ENCODE measurements around the gene MINDY4B.
A peak's percentile ranks its signal among the peaks of the same experiment; 100 is the strongest.

Gene MINDY4B

DNA sequence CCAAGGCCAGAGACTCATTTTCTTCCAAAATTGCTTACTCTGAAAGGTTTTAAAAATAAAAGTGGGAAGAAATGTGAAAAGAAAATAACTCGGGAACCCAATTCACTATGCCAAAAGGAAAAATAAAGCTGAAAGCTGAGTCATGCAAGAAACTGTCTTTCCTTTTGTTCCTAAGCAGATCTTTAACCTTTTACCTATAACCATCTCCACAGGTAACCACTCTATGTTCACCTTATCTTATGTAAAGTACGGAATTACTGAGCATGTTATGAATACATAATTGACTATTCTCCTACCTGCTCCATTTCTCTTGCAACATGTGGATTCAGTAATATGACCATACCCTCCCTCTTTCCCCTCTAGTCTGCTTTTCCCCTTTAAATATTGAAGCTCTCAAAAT, 62.0 kb downstream of the MINDY4B start:
- DNase-seq, result no peak

DNA sequence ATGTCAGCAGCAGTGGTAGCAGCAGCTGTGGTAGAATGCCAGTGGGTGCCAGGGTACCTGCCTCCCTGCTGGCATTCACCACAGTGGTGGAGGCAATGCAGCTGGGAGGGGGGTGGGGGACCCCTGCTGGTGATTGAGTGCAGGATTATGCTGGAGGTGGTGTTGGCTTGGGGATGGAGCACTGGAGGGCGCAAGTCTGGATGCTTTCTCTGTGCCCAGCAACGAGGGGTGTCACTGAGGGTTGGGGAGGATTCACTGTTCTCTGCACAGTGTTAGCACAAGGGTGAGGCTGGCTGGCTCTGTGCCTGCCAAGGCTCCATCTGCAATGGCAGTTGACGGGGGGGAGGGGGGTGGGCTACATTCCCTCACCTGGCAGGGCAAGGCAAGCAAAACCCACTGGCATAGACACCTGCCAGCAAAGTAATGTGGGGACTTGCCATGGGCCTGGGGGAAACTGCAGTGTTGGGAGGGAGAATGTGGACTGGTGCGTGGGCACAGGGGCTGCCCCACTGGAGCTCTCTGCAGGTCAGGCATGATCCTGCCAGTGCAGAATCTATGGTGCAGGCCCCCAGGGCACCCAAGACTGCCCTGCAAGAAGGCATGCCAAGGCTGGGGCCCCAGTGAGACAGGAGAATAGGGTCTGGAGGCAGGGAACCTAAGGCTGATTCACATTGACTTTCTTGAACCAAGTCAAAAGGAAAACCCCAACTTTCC, 64.3 kb downstream of the MINDY4B start:
- DNase-seq, result no peak

DNA sequence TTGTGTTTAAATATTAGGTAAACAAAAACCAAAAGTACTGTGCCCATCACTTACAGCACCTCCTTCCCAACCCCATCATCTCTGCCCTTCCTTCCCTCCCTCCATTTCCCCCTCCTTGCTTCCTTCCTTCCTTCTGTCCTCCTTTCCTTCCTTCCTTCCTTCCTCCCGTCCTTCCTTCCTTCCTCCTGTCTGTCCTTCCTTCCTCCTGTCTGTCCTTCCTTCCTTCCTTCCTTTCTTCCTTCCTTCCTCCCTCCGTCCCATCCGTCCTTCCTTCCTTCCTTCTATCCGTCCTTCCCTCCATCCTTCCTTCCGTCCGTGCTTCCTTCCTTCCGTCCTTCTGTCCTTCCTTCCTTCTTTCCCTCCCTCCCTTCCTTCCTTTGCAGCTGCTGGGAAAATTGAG, 74.5 kb downstream of the MINDY4B start:
- no peak for DNase-seq

DNA sequence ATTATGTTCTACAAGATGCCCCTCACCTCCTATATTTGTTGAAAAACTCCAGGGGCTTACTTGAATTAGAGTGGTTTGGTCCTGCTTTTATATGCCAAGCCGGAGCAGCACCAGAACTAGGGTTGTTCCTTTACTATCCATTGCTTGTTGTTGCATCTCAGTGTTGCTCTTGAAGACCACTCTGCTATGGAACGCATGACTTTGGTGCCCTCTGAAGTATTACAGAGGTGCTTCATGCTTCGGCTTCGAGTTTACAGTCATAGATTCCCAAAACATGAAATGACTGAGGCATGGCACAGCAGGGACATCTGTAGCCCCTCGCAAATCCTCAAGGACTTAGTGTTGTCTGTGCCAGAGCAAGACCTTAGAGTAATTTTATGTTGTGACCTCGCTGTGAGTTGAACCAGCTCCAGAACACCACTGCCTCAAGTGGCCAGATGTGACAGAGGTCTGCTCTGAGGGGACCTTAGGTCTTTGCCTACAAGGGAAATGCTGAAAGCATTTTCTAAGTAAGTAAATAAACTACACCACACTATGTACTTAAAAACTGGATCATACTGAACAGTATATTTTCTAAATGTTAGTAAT, 75.1 kb downstream of the MINDY4B start:
- no peak for DNase-seq

DNA sequence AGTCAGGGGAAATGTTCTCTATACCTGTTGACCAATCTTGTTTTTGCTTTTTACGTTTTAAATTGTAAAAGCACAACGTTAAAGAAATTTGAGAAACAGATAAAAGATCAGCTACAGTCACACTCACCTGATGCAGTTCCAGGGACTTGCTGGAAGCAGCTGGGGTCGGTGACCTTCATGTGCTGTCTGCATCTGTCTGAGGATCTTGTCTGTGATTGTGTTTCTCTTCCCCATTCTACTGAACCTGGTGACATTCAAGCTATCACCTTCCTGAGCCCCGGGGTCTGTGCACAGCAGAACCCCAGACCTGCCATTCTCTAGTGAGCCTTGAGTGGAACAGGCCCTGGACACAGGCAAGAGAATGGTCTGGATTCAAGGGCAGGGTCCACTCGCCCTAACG, 75.8 kb downstream of the MINDY4B start:
- DNase-seq, result no peak

DNA sequence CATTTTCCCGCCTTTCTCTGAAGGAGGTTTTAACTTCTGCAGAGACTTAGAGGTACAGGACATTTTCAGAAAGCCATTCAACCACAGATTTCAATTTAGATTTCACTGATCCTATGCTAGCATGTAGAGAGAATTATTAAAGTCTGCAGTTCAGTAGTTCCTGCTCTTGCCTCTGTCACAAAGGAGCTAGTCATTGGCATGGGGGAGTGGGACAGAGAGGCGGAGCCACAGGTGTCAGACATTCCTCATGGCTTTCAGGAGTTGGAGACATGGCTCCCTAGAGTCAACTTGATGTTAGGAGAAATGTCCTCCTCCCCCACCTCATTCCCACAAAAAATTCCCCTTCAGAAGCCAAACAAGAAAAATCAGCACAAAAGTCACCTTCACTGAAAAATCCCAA, 76.2 kb downstream of the MINDY4B start:
- no peak for DNase-seq

DNA sequence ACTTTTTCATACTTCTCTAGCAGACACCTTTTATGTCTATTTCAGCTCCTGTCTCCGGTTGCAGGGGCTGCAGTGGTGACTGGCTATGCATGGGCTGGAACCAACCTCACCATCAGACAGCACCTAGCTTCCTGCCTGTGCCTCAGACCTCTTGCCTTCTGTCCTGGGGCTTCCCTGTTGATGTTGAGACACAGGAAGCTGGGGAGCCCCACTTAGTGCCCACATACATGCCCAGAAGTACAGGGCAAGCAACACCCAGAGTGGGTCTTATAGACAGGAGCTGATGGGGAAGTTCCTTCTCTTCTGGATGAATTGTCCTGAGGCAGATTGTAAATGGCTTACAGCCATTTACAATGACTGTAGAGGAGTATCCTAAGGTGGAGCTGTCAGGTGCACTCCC, 77.0 kb downstream of the MINDY4B start:
- DNase-seq, result no peak

DNA sequence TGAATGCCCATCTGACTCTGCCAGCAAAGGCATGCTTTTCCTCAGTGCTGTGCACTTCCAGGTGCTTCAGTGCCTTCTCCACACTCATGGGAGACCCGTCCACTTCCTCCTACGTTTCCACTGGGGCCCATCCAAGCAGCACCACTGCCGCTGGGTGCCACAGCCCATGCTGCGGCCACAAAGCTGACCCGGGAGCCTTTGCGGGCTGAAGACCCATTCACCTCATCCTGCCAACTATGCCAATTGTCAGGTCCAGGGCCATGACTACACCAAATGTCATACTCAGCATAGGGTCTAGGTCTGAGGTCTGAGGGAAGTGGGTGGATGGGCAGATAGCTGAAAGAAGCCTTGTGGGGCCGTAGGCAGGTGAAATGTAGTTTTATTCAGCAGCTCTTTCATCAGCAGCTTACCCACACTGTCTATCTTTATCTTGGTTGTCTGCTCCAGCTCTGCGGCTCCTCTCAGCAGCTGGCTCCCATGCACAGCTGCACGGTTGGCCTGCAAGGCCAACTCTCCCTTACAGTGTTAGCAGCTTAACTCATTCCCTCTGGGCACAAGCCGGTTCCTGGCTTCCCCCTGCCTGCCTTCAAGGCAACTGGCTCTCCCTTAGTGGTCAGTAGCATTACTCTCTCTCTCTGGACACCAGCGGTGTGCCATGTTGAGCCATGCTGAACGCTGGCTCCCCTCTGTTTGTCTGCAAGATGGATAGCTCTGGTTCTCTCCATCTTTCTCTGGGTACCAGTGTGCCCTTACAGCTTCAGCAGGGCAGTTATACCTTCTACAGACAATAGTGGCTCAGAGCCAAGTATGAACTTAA, 78.6 kb downstream of the MINDY4B start:
- no peak for DNase-seq

DNA sequence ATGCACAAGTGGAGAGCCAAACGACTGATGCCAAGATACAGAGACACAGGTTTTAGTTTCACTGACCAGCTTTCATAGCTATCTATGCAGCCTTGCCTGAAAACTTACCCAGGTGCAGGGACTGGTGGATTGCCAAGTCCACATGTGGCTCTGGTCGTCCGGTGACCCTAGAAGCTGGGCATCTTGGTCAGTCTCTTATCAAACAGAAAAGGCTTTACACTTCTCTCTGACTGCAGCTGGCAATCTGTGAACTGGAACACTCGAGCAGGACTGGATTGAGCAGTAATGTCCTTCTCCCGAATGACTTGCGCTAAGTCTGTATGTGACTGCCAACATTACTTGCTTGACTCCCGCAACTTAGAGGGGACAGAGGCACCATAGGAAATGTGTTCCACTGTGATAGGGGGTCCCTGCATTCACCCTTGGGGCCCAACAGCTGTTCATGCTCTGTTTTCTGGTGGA, 79.3 kb downstream of the MINDY4B start:
- no peak for DNase-seq

DNA sequence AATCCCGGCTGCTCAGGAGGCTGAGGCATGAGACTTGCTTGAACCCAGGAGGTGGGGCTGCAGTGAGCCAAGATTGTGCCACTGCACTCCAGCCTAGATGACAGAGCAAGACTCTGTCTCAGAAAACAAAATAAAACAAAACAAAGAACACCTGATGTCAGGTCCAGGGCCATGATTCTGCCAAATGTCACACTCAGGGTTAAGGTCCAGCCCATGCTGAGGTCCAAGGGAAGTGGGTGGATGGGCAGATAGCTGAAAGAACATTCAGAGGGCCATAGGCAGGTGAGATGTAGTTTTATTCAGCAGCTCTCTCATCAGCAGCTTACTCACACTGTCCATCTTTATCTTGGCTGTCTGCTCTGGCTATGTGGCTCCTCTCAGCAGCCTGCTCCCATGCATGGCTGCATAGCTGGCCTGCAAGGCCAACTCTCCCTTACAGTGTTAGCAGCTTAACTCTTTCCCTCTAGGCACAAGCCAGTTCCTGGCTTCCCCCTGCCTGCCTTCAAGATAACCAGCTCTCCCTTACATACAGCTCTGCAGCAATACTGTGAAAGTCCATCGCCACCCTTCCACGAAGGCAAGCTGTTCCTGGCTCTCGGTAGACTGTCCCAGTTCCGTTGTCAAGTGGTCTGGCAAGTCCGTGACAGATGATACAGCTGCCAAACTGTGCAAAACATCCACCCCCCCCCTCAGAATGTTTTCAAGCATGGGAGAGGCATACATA, 79.9 kb downstream of the MINDY4B start:
- DNase-seq, result peak; percentile 22

DNA sequence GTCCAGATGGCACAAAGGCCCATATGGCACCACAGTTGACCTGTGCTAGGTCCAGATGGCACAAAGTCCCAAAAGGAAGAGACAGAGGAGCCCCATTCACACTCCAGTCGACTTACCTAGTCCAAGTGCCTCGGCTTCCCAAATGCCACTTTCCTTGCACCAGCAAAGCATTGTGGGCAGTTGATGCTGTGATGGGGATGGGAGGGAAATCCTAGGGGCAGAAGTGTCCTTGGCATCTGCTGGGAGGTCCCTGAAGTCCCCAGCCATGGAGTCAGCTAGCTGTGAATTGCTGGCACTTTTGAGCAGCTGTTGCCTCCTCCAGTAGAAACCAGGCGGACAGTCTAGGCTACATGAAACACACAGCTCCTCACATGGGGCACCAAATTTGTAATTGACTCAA, 82.0 kb downstream of the MINDY4B start:
- no peak for DNase-seq

DNA sequence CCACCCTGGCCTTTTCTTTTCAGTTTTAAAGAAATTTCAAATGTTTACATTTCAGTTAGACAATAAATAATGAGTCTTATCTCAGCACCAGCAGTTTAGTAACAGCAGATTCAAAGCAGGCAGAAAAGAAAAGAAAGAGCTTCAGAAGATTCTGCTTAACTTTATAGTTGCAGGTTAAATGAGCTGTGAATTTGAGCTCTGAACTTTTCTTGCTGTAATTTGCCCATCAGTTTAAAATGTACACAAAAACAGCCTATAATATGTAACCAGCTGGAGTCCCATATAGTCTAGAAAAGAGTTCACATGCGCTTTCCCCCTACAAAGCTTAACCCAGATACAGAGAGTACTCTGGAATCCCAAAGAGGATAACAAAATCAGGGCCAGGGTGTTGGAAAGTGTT, 82.6 kb downstream of the MINDY4B start:
- DNase-seq, result no peak
